SH-SY5Y (cell line): Measurements from ENCODE around the gene CTTN.

ENCODE experiments used
- GATA2 ChIP-seq: IDR thresholded peaks from 2 replicates; pipeline ENCODE4 v1.6.1; 2011; ENCODE audit warnings: mild to moderate bottlenecking, low read depth, low read length
- GATA3 ChIP-seq: IDR thresholded peaks from 2 replicates; pipeline ENCODE4 v1.6.1; 2011; ENCODE audit warnings: low read depth, mild to moderate bottlenecking, low read length, moderate library complexity

DNA sequence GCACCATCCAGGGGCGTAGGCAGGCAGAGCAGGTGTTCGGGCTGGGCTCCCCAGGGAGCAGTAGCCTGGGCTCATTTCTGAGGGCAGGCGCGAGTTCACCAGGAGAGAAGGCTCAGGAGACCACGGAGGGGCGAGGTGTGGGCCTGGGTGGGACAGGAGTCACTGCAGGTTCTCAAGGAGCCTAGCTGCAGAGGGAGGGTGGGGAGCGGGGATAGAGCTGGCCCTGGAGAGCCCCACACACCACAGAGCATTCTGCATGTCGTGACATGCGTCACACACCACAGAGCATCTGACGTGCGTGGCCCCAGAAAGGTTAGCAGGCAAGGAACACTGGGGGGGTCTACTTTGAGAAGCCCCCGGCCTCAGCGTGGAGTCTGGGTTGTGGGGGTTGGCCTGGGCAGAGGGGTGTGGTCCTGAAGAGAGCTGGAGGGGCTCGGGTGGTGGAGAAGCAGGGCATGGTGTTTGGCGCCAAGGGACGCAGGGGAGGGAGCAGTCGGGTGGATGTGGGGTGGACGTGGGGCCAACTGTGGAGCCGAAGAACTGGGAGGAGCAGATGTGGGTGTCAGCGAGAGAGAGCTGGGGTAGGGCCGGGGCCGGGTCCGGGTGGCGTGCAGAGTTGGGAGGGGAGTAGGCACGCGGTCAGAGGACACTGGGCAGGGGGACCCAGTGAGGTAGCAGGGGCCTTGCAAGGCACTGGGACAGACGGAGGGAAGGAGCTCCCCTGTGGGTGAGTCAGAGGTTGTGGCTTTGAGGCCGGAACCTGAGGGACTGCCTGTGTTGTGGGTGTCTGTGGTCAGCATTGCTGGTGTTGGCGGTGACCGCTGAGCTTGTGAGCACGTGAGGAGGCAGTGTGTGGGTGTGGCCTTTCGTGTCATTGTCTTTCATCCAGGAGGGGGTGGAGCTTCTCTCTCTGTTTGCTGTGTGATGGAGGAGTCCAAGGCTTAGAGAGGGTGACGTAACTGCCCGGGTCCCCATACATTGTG is 25.5 kb downstream of the CTTN start:
- no peak for TF ChIP-seq GATA2
- TF ChIP-seq GATA3, result no peak
